GM19351 (cell line): ENCODE measurements around the gene CLIP1.
"Not testable (repeated sequence)": the region's sequence is repeated elsewhere in the genome, so short reads cannot be mapped to it uniquely, and the experiment has no call there.

Source experiments
- ATAC-seq: cut with Tn5 transposase; IDR thresholded peaks from one replicate; pipeline ENCODE4 v1.9.1; 2021; ENCODE audit warnings: mild to moderate bottlenecking, moderate library complexity; ENCODE audit not compliant: unreplicated experiment

Gene CLIP1

DNA sequence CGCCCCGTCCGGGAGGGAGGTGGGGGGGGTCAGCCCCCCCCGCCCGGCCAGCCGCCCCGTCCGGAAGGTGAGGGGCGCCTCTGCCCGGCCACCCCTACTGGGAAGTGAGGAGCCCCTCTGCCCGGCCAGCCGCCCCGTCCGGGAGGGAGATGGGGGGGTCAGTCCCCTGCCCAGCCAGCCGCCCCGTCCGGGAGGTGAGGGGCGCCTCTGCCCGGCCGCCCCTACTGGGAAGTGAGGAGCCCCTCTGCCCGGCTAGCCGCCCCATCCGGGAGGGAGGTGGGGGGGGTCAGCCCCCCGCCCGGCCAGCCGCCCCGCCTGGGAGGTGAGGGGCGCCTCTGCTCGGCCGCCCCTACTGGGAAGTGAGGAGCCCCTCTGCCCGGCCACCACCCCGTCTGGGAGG lies 64.9 kb downstream of the CLIP1 start:
- not testable (repeated sequence) for ATAC-seq

DNA sequence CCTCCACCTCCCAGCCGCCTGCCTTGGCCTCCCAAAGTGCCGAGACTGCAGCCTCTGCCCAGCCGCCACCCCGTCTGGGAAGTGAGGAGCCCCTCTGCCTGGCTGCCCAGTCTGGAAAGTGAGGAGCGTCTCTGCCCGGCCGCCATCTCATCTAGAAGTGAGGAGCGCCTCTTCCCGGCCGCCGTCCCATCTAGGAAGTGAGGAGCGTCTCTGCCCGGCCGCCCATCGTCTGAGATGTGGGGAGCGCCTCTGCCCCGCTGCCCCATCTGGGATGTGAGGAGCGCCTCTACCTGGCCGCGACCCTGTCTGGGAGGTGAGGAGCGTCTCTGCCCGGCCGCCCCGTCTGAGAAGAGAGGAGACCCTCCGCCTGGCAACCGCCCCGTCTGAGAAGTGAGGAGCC lies 65.5 kb downstream of the CLIP1 start:
- ATAC-seq = not testable (repeated sequence)

GRCh38 chr12:122356192-122356635 lies 66.3 kb downstream of the CLIP1 start:
- no peak for ATAC-seq

DNA sequence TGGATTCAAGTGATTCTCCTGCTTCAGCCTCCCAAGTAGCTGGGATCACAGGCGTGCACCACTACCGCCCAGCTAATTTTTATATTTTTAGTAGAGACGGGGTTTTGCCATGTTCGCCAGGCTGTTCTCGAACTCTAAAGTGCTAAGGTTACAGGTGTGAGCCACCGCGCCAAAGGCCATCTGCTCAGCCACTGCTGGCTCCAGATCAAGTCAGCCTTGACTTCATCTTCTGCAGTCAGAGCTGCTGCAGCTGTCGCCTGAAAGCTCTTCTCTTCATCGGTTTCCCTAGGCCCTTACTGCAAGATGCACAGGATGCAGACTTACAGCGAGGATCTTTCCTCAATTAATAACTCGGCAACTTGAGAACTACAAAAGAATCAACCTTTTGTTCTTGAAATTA lies 66.8 kb downstream of the CLIP1 start:
- ATAC-seq = no peak

DNA sequence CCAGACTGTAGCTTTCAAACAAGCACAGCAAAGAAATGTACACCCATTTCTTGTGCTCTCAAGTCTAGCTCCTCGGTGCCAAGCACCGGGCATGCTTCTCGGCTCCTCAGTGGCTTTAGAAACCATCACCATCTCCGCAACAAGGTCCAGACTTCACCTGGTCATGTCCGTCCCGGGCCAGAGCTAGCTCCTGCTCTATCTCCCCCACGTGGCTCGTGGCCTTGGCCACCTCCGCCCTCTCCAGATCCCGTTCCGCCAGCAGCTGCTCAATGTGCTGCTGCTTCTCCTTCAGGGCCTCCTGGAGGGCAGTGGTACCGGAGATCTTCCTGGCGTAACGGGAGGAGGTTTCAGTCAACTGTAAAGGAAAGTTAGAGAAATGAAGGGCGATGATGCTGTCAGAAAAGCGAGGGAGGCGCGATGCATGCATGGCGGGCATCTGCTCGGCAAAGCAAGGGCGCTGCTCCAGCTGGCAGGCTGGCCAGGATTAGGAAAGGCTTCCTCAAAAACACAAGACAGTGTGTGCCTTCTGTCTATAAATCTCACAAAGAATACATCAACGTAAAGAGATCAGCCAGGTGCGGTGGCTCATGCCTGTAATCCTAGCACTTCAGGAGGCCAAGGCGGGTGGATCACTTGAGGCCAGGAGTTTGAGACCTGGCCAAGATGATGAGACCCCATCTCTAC lies 67.4 kb downstream of the CLIP1 start:
- no peak for ATAC-seq

DNA sequence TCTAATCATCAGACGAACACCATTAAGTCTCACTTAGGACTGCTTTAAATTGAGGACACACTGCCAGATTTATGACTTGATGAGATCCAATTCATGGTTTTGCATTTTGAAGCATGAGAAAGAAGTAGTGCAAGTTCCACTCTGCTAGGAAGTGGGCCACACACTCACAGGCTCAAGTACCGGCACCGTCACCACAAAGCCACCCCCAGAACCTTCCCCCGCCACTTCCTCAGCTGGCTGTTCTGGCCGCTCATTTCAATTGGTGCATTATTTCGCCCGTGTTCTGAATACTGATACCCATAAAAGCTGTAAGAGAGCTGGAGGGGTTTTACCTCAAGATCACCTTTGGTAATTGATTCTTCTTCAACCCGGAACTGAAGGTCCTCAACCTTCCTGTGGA lies 70.1 kb downstream of the CLIP1 start:
- no peak for ATAC-seq

DNA sequence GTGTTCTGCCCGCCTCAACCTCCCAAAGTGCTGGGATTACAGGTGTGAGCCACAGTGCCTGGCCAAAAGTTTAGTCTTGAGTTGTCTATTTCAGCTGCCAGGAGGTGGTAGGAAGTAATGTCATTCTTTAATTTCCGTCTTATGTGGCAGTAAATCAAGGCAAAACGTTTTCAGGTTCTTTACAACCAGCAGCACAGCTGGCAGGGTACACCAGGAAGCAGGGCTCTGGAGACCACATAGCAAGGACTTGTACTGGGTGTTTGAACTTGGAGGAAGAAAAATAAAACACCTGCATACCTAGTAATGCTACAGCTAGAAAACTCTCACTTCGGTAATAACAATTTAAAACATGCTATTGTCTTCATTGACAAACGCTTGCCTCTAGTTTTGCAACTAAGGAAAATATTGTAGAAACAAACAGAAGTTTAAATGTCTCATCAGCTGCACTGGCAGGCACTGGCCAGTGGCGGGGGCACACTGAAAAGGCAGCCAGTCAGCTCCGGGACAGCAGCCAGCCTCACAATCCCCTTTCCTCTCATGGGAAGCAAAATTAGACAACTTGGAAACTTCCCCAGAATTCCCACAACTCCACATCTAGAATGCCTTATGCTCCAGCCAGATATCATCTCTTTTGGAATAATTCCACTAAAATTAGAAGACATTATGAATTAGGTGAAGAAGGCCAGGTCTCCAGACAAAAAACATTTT lies 72.2 kb downstream of the CLIP1 start:
- no peak for ATAC-seq

DNA sequence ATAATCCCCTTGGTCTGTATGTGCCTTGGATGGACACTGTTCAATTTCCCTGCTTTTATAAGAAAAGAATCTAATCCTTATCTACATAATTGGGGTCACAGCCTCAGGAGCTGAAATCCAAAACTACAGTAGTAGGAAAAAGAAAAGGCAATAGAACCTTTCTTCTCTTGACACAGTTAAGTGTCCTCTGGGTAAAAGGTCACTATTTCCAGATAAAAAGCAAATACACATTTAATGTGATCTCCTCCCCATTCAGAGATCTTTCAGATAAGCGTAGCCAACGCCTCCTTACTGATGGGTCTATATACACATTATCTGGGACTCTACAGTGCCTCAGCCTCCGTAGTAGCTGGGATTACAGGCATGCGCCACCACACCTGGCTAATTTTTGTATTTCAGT lies 73.4 kb downstream of the CLIP1 start:
- ATAC-seq = no peak

GRCh38 chr12:122348505-122348904 lies 74.0 kb downstream of the CLIP1 start:
- ATAC-seq = no peak

GRCh38 chr12:122346054-122346453 lies 76.4 kb downstream of the CLIP1 start:
- no peak for ATAC-seq

- ATAC-seq = no peak
Observed at GRCh38 chr12:122345042-122345441, 77.4 kb downstream of the CLIP1 start.

- no peak for ATAC-seq
Observed at GRCh38 chr12:122336015-122336946, 86.2 kb downstream of the CLIP1 start.

- no peak for ATAC-seq
Observed at GRCh38 chr12:122333142-122334087, 89.1 kb downstream of the CLIP1 start.

- no peak for ATAC-seq
Observed at GRCh38 chr12:122327494-122328385, 94.7 kb downstream of the CLIP1 start.

DNA sequence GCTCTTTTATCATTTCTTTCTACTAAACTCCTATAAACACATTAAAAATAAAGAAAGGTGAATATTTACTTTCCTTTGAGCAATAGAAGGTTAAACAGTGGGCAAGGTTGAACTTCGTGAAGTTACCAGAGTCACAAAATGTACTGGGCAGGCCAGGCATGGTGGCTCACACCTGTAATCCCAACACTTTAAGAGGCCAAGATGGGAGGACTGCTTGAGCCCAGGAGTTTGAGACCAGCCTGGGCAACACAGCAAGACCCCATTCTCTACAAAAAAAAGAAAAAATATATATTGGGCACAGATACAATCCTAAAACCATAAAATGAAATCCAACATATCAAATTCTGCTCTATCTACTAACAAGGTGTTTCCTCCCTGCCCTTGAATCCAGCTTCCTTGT lies 95.5 kb downstream of the CLIP1 start:
- no peak for ATAC-seq

- ATAC-seq = no peak
Observed at GRCh38 chr12:122326586-122326985, 95.9 kb downstream of the CLIP1 start.

DNA sequence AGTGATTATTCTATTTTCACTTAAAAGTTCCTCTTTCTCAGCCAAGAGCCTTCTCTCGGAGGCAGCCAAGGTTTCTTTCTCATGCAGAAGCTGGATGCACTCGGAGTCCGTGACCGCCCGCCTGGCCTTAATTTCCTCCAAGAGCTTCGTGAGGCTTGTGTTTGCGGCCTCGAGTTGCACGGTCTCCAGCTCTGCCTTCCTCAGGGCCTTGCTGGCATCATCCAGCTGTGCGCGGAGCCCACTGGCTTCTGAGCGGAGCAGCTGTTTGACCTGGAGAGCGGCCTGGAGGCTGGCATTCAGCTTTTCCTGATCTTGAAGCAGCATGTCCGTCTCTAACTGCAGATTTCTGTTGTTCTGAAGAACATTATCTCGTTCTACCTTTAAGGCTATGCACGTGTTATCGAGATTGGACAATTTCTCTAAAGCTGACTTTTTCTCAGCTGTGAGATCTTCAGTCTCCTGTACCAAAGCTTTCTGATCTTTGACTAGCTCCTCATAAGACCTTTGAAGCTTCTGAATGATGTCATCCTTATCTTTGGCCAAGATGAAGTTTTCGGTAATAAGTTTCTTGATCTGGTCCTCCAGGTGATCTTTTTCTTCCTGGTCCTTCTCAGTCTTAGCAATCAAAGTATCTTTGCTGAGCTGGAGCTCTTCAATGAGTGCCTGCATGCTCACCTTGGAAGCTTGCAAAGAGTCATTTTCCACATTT lies 99.0 kb downstream of the CLIP1 start:
- no peak for ATAC-seq

GRCh38 chr12:122322501-122322900 lies 100.0 kb downstream of the CLIP1 start:
- ATAC-seq = no peak
